GM12875 (cell line): Measurements from ENCODE around the gene JARID2.
"Not testable (repeated sequence)": the region's sequence is repeated elsewhere in the genome, so short reads cannot be mapped to it uniquely, and the experiment has no call there.

ENCODE experiments used
- H3K4me3 ChIP-seq: one replicate; pipeline ENCODE4 v1.5.1; 2011; ENCODE audit warnings: low read depth, low read length, control low read depth
- CTCF ChIP-seq: IDR thresholded peaks from 2 replicates; pipeline ENCODE4 v1.5.1; 2011; ENCODE audit warnings: low read depth, mild to moderate bottlenecking, control low read depth, inconsistent platforms, low read length, moderate library complexity, borderline replicate concordance; ENCODE audit not compliant: insufficient read depth

The JARID2 gene

DNA sequence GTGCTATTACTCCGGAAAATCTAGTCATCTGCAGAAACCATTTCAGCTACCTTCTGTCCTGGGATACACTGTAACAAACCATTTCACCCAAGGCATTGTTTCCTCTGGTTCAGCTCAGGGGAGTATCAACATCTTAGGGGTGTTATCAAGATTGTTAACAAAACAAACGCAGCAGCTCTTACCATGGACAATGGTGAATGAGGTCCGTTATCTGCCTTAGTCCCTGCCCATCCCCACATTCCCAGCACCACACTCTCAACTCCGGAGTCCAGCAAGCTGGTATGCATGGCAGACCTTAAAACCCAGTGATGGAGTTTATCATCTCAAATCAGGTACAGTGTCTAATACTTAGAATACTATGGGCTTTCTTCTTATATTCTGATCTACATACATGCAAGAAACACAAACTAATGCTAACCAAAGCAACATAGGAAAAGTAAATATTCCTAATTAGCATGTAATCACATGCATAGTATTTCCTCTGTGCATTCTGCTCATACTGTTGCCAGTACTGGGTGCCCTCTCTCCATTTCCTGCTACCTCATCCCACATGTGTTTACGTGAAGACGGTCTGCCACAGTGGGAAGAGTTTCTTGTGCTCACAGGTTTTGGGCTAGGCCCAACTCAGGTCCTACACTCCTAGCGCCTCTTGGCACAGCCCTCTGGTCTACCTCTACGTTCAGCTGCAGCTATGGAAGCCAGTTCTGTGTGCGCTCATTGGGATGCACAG, 293.1 kb downstream of the JARID2 start:
- no peak for TF ChIP-seq CTCF

DNA sequence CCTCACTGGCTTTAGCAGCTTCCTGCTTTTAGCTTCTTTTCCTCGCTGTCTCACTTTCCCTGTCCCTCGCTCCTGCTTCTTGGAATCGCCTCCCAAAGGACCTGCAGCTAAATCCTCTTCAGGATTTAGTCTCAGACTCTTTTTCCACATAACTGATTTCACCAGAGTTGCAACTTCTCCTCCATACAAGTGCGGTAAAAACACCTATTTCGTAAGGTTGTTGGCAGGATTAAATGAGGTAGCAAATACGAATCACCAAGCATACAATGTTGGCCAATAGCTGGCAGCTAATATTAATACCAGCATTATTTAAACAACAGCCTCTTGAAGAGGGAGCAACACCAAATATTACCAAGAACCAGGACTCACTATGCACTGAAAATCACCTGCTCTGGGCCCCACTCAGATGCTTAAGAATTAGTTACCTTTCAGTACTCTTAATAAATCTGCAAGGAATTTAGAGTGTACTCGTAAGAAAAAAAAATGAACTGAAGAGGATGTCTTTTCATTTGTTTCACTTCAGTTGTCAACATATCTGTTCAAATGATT, 293.9 kb downstream of the JARID2 start:
- no peak overlapping the region for H3K4me3 ChIP-seq
- TF ChIP-seq CTCF = no peak

More for the DNA sequence above, 293.1 kb downstream of the JARID2 start:
- no peak overlapping the region for H3K4me3 ChIP-seq

DNA sequence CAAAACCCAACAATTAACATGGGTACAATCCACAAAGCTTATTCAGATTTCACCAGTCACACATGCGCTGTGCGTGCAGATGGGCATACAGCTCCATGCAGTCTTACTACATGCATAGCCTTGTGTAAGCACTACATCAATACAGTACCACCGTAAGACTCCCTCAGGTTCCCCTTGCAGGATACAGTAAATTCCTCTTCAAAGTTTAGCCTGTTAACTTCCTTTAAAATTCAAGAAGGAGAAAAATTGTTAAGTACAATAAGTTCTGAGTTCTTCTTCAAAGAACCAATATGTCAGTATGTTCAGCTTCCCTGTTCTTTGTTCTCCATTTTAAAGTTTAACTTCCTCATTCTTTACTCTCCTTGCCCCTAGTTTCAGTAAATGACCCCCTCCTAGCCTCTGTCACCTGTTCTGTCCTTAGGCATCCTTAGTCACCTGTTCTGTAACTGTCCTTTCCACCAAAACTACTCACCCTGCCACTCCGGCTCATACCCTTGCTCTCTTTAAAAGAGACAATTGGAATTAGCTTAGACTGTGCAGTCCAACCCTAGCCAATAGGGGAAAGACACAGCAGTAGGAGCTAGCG, 297.6 kb downstream of the JARID2 start:
- H3K4me3 ChIP-seq = not testable (repeated sequence)

DNA sequence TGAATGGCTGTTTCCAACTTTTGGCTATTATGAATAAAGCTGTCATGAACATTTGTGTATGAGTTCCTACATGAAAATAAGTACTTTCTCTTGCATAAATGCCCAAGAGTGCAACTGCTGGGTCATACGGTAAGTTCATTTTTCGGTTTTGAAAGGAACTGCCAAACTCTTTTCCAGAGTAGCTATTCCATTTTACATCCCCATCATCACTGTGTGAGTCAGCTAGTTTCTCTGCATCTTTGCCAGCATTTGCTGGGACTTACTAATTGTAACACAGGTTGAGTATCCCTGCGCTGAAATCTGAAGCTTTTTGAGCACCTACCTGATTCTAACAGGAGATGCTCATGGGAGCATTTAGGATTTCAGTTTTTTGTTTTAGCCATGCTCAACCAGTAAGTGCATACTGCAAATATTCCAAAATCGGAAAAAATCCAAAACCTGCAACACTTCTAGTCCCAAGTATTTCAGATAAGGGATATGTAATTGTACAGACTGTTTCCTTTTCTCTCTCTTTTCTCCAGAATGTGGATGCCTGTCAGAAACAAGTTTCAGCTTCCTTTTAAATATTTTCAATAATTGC, 298.5 kb downstream of the JARID2 start:
- no peak for TF ChIP-seq CTCF
- no peak overlapping the region for H3K4me3 ChIP-seq

DNA sequence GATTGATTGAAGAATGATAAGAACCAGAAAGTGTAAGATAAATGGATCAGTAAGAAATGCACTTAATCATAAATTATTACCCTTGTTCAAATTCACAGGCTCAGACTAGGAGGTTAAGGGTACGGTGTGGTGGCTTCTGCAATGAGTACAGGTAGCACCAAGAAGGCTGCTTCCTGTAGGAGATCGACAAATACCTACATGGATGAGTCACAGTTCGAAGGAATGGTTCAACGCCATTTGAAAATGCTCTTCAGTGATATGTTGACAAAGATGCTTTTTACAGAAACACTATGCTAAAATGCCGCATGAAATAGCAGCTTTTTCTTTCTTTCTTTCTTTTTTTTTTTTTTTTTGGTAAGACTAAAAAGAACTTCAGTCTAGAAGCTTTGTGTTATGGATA, 300.7 kb downstream of the JARID2 start:
- no peak for TF ChIP-seq CTCF
- no peak overlapping the region for H3K4me3 ChIP-seq

DNA sequence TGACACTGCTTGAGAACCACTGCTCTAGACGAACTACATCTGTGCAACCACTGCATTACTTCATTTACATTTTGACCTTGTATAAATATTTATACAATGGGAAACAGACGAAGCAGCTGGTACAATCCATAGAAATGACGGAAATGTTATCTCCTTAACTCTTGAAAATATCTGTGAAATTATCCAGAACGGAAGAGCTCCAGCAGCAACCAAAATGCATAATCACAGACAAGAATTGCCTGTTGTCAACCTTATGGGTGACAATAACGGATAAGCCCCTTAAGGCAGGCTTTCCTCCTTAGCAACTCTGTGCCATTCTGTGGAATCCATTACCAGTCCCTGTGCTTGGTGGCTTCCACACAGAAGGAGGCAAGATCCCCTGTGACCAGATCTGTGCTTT, 301.5 kb downstream of the JARID2 start:
- no peak for TF ChIP-seq CTCF
- no peak overlapping the region for H3K4me3 ChIP-seq

DNA sequence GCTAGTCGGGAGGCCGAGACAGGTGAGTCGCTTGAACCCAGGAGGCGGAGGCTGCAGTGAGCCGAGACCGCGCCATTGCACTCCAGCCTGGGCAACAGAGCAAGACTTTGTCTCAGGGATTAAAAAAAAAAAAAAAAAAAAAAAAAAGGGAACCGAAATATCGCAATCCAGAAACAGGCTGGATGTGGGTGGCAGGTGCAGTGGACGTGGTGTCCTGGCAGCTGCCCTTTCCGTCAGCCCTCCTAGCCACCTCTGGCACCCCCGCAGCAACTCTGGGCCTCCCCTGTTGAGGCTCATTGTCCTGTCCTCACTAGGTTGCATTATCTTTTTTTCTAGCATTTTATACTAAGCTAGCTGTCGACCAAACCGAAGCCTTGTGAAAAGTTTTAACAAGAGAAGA, 303.5 kb downstream of the JARID2 start:
- no peak overlapping the region for H3K4me3 ChIP-seq
- no peak for TF ChIP-seq CTCF
